HUES48 (cell line): ENCODE measurements around the gene INF2.
"Not testable (repeated sequence)": the region's sequence is repeated elsewhere in the genome, so short reads cannot be mapped to it uniquely, and the experiment has no call there.

ENCODE experiments used
- H3K27ac ChIP-seq: one replicate; pipeline ENCODE4 v1.7.0; 2013; ENCODE audit warnings: low read depth, low read length, inconsistent platforms
- H3K27me3 ChIP-seq: 2 replicates; pipeline ENCODE4 v1.6.1; 2013; ENCODE audit warnings: mild to moderate bottlenecking, low read length; ENCODE audit not compliant: control insufficient read depth, insufficient read depth
- H3K36me3 ChIP-seq: 2 replicates; pipeline ENCODE4 v1.6.1; 2013; ENCODE audit warnings: low read length; ENCODE audit not compliant: control insufficient read depth, insufficient read depth
- H3K4me1 ChIP-seq: 2 replicates; pipeline ENCODE4 v1.6.1; 2013; ENCODE audit warnings: mild to moderate bottlenecking, low read length; ENCODE audit not compliant: control insufficient read depth, insufficient read depth
- H3K4me3 ChIP-seq: 2 replicates; pipeline ENCODE4 v1.5.1; 2013; ENCODE audit warnings: mild to moderate bottlenecking, low read depth, low read length
- H3K9ac ChIP-seq: 2 replicates; pipeline ENCODE4 v1.6.1; 2013; ENCODE audit warnings: mild to moderate bottlenecking, low read depth, low read length, moderate library complexity
- H3K9me3 ChIP-seq: 2 replicates; pipeline ENCODE4 v1.6.1; 2013; ENCODE audit warnings: low read length; ENCODE audit not compliant: control insufficient read depth, insufficient read depth

Gene INF2

DNA sequence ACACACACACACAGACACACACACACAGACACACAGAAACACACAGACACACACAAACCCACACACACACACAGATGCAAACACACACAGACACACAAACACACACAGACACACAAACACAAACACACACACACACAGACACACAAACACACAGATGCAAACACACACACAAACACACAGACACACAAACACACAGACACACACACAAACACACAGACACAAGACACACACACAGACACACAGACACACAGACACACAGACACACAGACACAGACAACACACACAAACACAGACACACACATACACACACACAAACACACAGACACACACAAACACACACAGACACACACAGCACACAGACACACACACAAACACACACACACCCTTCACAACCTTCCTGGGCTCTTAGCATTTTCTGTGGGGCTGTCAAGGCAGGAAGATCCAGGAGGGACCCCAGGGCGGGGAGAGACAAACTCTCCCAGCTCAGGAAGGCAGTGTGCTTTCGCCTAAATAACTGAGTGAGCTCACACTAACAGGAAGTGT lies 24.2 kb upstream of the INF2 start:
- H3K4me1 ChIP-seq: peaks cover 13% of the 10 kb centered on the region
- no peak overlapping the region for H3K4me3 ChIP-seq
- no peaks in the 10 kb centered on the region for H3K9me3 ChIP-seq
- 0 out of 2 replicates have a peak overlapping the region, but pooled peaks have one; percentile 7 for H3K9ac ChIP-seq
- no peaks in the 10 kb centered on the region; the same call in 1 of the 2 replicates for H3K27me3 ChIP-seq
- H3K27ac ChIP-seq: peak overlapping the region; percentile 86
- H3K36me3 ChIP-seq: no peaks in the 10 kb centered on the region

GRCh38 chr14:104665657-104666522 lies 23.5 kb upstream of the INF2 start:
- Histone ChIP-seq H3K36me3 (no peaks in the 10 kb centered on the region), H3K4me3 (no peak overlapping the region), H3K4me1 (peaks cover 13% of the 10 kb centered on the region), H3K9ac (0 out of 2 replicates have a peak overlapping the region, but pooled peaks have one; percentile 7), H3K27ac (peak overlapping the region; percentile 86), H3K27me3 (no peaks in the 10 kb centered on the region; the same call in 1 of the 2 replicates), H3K9me3 (no peaks in the 10 kb centered on the region)

- H3K9ac ChIP-seq, H3K27me3 ChIP-seq, H3K36me3 ChIP-seq, H3K4me3 ChIP-seq, H3K9me3 ChIP-seq: not testable (repeated sequence)
- Histone ChIP-seq H3K4me1 (peaks cover 13% of the 10 kb centered on the region), H3K27ac (peak overlapping the region; percentile 86)
Measured at GRCh38 chr14:104666523-104666895, 22.9 kb upstream of the INF2 start.

DNA sequence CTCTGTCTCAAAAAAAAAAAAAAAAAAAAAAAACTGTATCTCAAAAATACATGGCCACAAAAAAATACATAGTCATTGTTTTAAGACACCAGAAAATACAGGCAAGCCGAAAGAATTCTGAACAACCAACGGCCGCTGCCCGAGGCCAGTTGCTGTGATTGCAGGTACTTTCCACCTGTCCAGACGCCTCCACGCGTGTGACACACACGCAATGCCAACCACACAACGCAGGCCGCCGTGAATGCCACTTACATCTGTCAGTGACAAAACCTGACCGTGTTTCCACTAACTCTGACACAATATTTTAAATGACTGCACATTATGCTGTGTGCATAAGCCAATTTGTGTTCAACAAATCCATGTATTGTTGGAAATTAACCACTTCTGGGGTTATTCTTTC lies 22.4 kb upstream of the INF2 start:
- H3K36me3 ChIP-seq: no peaks in the 10 kb centered on the region
- H3K4me3 ChIP-seq: no peak overlapping the region
- peaks cover 13% of the 10 kb centered on the region for H3K4me1 ChIP-seq
- H3K27me3 ChIP-seq: no peaks in the 10 kb centered on the region; the same call in 1 of the 2 replicates
- no peak overlapping the region for H3K27ac ChIP-seq
- H3K9me3 ChIP-seq: no peaks in the 10 kb centered on the region
- no peak overlapping the region for H3K9ac ChIP-seq

GRCh38 chr14:104669697-104670096 lies 19.7 kb upstream of the INF2 start:
- no peak overlapping the region for H3K9ac ChIP-seq
- H3K27ac ChIP-seq: no peak overlapping the region
- no peaks in the 10 kb centered on the region for H3K9me3 ChIP-seq
- H3K36me3 ChIP-seq: no peaks in the 10 kb centered on the region
- no peaks in the 10 kb centered on the region; the same call in 1 of the 2 replicates for H3K27me3 ChIP-seq
- H3K4me1 ChIP-seq: peaks cover 13% of the 10 kb centered on the region
- H3K4me3 ChIP-seq: no peak overlapping the region

DNA sequence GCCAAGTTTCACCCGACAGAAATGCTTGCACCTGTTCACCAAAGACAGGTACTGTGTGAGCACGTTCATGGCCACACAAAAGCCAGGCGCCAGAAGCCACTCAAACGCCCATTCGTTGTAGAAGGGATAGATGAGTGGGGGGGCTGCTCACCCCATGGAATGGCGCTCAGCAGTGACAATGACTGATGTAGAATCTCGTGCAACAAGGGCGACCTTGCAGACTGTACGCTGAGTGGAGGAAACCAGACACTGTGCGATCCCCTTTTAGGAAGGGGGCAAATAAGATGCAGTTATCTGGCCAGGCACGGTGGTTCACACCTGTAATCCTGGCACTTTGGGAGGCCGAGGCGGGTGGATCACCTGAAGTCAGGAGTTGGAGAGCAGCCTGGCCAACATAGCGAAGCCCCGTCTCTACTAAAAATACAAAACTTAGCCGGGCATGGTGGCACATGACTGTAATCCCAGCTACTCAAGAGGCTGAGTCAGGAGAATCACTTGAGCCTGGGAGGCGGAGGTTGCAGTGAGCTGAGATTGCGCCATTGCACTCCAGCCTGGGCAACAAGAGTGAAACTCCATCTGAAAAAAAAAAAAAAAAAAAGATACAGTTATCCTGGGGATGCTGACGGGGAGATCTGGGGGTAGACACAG lies 18.0 kb upstream of the INF2 start:
- not testable (repeated sequence) for H3K4me3 ChIP-seq, H3K36me3 ChIP-seq, H3K9me3 ChIP-seq, H3K27me3 ChIP-seq, H3K27ac ChIP-seq, H3K9ac ChIP-seq, H3K4me1 ChIP-seq

DNA sequence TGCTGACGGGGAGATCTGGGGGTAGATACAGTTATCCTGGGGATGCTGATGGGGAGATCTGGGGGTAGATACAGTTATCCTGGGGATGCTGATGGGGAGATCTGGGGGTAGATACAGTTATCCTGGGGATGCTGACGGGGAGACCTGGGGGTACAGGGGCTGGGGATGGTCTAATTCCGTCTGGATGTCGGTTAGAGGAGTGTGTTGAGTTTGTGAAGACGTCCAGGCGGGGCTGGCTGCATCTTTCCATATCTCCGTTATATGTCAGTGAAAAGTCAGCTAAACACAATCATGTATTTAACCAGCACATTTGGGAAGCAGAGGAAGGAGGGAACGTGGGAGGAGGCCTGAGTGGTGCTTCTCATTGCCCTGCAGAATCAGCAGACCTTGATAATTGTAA lies 17.3 kb upstream of the INF2 start:
- not testable (repeated sequence) for H3K4me1 ChIP-seq, H3K9me3 ChIP-seq, H3K9ac ChIP-seq, H3K27ac ChIP-seq, H3K36me3 ChIP-seq, H3K27me3 ChIP-seq, H3K4me3 ChIP-seq

GRCh38 chr14:104673481-104673880 lies 15.9 kb upstream of the INF2 start:
- H3K36me3 ChIP-seq: no peaks in the 10 kb centered on the region
- H3K27me3 ChIP-seq: peaks cover 6% of the 10 kb centered on the region; the same call in 1 of the 2 replicates
- H3K4me1 ChIP-seq: peaks cover 18% of the 10 kb centered on the region
- H3K9ac ChIP-seq: no peak overlapping the region
- H3K27ac ChIP-seq: no peak overlapping the region
- H3K9me3 ChIP-seq: no peaks in the 10 kb centered on the region
- no peak overlapping the region for H3K4me3 ChIP-seq

DNA sequence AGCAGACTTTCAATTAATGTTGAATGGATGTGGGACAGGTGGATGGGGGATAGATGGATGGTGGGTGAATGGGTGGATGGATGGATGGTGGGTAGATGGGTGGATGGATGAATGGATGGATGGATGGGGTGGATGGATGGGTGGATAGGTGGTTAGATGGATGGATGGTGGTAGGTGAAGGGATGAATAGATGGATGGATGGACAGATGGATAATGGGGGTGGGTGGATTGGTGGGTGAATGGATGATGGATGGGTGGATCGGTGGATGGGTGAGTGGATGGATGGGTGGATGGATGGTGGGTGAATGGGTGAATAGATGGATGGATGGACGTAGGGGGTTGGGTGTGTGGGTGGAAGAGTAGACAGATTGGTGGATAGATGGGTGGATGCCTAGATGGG lies 14.0 kb upstream of the INF2 start:
- Histone ChIP-seq H3K36me3 (no peaks in the 10 kb centered on the region), H3K27me3 (peaks cover 6% of the 10 kb centered on the region; the same call in 1 of the 2 replicates), H3K4me1 (peaks cover 31% of the 10 kb centered on the region), H3K4me3 (no peak overlapping the region), H3K9ac (no peak overlapping the region), H3K9me3 (no peaks in the 10 kb centered on the region), H3K27ac (no peak overlapping the region)

- Histone ChIP-seq H3K36me3 (no peaks in the 10 kb centered on the region), H3K9ac (no peak overlapping the region), H3K4me1 (peaks cover 38% of the 10 kb centered on the region), H3K9me3 (no peaks in the 10 kb centered on the region), H3K4me3 (no peak overlapping the region), H3K27me3 (peaks cover 6% of the 10 kb centered on the region; the same call in 1 of the 2 replicates), H3K27ac (peak overlapping the region; percentile 94)
Measured at GRCh38 chr14:104676130-104676693, 13.2 kb upstream of the INF2 start.
